ENCODE measurements around the gene MARK3.

MARK3 gene

DNA sequence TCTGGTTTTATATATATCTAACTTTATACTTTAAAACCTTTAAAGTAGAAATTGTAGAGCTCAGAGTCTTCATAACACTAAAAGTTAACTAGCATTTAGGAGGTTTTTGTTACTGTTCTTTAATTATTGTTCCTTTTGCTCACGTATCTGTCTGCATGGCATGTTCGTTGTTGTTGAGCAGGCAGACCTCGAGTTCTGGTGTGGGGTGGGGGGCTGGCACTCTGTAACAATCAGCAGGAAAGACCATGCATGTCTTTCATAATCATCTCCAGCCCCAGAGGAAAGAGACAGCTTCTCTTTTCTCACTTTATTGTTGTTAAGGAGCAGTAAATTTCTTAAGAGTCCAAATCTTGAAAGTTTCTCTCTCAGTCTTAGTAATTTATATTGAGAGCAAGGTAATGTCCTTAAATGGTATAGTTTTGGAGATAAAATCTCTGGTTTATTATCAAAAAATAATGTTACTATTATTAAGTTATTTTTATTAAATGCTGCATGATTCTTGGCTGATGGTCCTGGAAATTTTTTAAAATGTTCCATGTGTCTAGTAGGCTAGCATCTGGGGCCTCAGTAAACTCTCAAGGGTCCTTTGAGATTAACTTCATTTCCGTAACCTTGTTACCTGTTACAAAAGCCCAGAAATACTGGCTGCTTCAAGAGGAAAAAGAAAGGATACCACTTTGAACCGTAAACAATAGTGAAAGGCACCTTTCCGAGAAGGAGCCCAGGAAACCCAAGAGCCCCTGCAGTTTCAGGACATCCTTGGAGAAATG is 107.1 kb downstream of the MARK3 start:
- no peak for DNase-seq

DNA sequence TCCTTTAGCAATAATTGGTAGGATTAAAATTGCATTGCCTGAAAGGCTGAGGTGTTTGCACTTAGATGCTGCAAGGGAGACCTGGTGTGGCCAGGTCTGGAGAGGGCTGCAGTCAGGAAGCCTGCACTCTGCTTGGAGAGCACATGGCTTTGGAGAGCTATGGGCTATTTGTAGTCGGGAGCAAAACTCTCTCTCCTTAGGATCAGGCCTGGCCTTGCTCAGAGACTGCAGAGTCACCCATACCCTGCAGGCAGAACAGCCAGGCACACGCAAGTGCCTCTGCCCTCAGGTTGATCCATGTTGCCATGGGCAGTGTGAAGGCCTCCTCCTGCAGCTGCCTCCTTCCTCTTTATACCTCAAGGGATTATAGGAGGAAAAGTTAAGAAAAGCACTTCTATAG is 110.6 kb downstream of the MARK3 start:
- no peak for DNase-seq

DNA sequence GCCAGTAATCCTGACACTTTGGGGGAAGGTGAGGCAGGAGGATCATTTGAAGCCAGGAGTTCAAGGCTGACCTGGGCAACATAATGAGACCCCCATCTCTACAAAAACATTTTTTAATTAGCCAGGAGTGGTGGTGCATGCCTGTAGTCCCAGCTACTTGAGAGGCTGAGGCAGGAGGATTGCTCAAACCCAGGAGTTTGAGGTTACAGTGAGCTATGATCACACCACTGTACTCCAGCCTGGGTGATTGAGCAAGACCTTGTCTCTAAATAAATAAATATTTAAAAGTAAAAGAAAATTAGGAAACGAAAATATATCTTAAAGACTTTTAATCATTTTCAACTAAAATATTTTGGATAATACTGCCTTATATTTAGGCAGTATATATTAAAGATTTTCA is 111.6 kb downstream of the MARK3 start:
- no peak for DNase-seq

DNA sequence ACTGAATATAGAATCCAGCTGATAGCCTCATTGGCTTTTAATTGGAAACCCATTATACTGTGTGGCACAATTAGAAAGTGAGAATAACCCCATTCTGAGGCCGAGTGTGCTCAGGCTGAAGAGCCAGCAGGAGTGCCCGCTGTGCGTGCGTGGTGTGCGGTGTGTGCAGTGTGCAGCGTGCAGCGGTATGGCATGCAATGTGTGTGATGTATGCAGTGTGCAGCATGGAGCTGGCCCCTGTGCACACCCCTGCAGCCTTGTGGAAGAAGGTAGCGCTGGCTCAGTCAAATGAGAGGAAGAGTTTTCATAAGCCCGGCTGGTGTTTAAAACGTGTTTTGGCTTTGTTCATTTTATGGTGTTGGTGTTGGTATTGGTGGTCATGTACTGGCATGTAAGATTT is 114.5 kb downstream of the MARK3 start:
- no peak for DNase-seq

DNA sequence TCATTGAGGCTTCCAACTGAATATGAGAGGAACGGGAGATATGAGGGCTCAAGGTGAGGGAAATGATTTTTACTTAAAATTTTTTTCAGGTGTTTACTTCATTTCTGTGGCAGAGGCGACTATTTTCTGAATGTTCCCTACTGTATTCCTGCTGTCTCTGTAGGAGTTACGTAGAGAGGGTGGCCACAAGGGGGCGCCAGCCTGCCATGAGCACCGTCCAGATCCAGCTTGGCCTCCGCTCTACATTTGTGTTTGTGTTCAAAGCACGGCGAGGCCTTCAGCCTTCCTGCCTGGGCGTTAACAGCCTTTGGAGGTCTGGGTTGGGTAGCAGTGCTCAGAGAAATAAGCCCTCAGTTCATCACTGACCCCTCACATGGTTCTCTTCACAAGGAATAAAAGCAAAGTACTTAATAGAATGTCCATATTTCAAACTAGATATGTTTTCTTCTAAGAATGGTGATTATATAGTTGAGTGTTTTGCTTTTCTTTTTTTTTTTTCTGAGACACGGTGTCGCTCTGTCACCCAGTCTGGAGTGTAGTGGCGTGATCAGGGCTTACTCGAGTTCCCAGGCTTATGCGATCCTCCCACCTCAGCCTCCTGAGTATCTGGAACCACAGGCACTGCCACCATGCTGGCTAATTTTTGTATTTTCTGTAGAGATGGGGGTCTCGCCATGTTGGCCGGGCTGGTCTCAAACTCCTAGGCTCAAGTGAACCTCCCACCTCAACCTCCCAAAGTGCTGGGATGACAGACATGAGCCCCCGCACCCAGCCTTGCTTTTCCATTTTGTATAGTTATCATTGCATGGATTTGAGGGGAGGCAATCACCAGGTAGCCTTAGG is 115.2 kb downstream of the MARK3 start:
- DNase-seq, result peak; percentile 84

DNA sequence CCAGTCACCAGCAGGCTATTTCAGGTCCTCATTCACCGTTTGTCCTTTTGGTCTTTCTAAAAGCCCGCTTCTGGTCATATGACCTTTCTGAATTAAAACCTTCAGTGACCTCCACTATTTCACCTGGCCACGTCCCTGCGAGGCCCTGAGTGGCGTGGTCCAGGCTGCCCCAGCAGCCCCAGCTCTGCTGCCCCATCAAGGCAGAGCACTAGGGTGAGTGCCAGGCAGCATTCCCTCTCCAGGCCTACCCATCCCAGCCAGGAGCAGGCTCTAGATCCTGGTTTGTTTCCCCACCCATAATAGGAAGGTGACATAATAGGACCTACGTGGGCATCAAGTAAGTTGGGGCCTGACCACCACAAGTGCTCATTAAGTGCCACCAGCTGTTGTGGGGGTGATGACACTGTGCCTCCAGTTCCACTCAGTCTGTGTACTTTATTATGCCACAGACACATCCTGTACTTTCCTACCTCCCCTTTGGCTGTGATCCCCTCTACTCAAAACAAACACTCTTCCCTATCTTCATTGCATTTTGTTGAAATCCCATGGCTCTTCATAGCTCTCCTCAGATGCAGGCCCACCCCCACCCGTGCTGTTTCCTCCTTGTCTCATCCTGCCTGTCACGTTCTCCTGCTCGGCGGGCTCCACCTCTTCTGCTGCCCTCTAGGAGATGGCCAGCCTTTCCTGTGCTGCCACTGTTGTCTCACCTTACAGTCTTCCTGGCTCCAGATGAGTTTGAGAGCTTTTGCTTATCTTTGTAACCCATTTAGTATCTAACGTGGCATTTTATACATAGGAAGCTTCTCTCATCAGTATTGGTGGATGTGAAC is 116.0 kb downstream of the MARK3 start:
- DNase-seq, result no peak

DNA sequence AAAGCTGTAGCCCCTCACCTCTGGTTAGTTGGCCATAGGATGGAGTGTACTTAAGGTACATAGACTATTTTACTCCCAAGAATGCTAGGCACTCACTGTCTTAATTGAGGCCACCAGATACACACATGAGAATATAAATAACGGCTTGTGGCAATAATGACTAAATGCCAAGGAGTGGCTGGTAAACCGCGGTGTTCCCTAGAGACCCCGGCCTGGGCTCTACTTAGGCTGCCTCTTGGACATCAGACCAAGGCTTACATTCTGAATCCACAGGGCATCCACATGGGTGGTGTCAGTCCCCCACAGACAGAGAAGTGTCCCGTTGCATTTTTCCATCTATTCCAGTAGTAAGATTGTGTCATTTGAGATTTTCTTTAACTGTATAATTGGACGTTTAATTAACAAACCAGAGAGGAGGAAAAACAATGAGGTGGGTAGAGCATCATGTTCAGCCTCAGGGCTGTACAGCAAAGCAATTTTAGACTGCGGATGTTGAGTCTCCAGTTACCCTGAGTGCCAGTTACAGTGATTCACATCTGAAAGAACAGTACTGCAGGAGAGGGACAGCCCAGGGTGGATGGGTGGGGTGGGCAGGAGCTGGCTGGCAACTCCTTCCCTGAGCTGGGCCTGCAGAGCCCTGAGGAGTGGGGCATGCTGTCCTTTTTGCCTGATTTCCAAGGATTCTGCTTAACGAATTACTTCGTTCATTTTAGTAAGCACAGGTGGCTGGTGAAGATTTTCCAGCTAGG is 116.9 kb downstream of the MARK3 start:
- DNase-seq, result no peak

DNA sequence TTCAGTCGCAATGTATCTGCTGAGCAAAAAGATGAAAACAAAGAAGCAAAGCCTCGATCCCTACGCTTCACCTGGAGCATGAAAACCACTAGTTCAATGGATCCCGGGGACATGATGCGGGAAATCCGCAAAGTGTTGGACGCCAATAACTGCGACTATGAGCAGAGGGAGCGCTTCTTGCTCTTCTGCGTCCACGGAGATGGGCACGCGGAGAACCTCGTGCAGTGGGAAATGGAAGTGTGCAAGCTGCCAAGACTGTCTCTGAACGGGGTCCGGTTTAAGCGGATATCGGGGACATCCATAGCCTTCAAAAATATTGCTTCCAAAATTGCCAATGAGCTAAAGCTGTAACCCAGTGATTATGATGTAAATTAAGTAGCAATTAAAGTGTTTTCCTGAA is 117.7 kb downstream of the MARK3 start:
- no peak for DNase-seq

DNA sequence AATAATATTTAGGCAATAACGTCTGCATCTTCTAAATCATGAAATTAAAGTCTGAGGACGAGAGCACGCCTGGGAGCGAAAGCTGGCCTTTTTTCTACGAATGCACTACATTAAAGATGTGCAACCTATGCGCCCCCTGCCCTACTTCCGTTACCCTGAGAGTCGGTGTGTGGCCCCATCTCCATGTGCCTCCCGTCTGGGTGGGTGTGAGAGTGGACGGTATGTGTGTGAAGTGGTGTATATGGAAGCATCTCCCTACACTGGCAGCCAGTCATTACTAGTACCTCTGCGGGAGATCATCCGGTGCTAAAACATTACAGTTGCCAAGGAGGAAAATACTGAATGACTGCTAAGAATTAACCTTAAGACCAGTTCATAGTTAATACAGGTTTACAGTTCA is 118.1 kb downstream of the MARK3 start:
- DNase-seq, result no peak

DNA sequence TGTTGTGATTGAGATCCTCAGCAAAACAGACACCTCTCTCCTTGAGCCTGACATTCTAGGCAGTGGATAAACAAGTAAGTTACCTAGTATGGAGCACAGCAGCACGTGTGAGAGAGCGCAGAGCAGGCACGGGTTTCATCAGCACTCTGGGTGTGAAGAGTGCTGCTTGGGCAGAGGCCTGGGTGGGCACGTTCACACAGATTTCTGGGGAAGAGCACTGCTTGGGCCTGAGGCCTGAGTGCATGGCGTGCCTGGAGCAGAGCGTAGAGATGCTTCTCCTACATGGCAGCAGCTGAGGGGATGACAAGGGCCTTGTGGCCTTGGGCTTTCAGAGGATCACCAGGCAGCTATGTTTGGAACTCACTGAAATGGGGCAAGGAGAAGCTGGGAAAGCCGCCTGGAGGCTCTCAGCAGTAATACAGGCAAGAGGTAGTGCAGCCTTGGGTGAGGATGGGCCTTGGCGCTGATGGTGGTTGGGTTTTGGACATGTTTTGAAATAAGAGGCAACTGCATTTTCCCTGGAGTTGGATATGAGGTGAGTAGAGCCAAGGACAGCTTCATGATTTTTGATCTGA is 119.9 kb downstream of the MARK3 start:
- no peak for DNase-seq

DNA sequence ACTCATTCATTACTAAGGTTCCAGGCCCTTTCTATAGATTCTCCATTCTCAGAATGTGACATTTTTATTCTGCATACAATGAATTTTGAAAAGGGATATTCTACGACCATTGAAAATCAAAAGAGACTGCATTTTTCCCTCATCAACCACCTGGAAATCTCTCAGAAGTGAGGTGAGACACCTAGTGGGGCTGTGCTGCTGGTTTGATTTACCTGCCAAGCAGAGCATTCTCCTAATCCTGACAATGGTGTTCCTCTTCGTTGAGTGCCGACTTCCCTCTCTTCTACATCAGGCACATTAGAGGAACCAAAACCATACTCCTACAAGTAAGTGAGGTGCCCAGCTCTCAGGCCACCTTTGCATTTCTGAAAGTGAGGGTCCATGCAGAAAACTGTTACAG is 122.5 kb downstream of the MARK3 start:
- no peak for DNase-seq

DNA sequence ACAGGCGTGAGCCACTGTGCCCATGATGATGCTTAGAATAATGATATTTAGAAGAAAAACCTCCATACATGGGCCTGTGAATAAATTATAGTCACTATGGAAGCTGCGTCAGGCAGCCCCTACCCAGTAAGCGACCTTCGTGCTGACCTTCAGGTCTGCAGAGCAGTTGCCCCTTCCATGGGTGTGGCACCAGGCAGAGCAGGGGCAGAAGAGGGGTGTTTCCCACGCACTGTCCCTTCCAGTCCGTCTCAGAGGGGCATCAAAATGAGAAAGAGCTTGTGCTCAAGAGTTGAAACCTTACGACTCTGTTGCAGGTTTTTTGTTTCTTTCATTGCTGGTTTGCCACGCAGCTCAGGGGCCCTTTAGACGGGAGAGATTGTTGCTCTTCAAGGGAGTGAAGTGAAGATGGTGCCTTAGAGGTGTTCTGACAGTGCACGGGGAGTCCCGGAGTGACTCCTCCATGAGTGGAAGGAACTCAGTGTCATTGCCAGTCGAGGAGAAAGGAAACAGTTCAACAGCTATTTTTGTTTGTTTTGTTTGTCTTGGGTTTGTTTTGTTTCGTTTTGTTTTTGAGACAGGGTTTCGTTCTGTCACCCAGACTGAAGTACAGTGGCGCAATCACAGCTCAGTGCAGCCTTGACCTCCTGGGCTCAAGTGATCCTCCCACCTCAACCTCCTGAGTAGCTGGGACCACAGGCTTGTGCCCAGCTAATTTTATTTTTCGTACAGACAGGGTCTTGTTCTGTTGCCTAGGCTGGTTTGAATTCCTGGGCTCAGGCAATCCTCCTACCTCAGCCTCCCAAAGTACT is 123.5 kb downstream of the MARK3 start:
- DNase-seq, result no peak

DNA sequence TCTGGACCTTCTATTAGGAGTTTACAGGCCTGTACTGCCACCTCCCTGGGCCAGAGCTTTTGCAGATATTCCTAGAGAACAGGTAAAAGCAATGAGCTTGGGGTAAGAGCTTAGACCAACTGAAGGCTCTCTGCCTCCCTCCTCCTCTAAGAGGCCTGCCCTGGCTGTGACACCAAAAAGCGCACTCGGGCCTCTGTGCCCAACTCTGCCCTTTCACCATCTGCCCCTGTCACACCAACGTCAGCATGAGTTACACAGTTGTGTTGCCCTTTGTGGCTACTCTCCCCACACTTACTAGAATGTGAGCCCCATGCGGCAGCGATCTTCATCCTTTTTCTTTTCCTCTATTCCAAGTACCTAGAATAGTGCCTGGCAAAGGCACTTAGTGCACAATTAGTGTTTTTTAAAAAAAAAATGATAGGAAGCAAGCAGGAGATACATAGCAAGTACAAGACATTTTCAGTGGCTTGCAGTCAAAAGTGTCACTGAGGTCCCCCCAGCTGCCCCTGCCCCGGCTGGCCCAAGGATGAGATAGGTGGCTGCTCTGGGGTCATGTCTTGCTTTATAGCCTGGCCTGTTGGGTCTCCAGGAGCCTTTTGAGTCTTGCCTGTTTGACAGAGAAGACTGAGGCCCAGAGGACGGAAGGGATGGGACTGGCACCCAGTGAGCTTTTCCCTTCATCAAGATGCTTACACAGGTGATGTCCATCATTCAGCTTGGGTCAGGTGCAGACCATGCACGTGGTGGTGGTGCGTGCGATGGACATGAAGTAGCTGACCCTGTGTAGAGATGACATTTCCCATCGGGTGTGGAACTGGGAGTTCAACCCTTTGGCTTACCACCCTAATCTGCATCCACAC is 124.9 kb downstream of the MARK3 start:
- no peak for DNase-seq

DNA sequence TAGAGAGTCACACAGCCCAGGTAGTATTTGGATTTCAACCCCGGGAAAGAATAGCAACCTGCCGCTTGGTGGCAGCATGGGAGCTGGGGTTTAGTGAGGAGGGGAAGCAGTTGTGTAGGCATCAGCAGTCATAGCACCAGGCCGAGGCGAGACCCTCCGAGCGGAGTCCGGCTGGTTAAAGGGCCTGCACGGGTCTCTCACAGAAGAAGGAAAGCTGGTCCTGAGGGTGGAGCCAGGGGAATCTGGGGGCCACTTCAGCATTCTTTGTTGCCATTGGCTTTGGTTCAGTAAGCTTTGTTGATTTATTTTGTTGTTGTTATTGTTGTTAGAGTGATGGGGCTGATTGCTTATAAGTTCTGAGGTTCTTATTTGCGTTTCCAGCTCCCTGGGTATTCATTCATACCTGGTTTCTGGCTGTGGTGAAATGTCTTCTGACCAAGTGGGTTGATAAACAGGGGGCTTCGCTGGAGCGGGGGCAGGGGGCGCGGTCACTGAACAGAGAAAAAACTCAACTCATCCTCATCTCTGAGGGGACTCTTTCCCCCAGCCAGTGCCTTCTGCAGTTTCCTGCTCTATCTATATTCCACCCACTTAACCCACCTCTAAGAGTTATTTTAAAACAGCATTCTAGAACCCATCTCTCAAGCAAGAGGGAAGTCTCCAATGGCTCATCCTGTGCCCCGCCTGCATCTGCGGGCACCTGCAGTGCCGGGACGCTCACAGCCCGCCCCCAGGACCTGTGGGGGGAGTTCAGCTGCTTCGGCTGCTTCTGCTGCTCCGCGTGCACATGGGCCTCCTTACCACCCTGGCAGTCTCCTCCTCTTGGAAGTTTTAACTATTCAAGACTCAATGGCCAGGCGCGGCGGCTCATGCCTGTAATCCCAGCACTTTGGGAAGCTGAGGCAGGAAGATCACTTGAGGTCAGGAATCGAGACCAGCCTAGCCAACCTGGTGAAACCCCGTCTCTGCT is 125.8 kb downstream of the MARK3 start:
- DNase-seq, result no peak

DNA sequence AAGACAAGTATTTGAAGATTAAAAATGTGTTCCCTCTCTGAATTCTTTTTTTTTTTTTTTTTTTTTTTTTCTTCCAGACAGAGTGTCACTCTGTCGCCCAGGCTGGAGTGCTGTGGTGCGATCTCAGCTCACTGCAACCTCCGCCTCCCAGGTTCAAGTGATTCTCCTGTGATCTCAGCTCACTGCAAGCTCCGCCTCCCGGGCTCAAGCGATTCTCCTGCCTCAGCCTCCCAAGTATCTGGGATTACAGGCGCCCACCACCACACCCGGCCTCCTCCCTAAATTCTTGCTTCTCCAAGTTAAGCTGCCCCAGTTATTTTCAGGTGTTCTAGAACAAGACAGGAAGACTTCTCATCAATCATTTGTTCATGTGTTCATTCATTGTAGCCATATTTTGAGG is 127.0 kb downstream of the MARK3 start:
- DNase-seq, result peak; percentile 59

DNA sequence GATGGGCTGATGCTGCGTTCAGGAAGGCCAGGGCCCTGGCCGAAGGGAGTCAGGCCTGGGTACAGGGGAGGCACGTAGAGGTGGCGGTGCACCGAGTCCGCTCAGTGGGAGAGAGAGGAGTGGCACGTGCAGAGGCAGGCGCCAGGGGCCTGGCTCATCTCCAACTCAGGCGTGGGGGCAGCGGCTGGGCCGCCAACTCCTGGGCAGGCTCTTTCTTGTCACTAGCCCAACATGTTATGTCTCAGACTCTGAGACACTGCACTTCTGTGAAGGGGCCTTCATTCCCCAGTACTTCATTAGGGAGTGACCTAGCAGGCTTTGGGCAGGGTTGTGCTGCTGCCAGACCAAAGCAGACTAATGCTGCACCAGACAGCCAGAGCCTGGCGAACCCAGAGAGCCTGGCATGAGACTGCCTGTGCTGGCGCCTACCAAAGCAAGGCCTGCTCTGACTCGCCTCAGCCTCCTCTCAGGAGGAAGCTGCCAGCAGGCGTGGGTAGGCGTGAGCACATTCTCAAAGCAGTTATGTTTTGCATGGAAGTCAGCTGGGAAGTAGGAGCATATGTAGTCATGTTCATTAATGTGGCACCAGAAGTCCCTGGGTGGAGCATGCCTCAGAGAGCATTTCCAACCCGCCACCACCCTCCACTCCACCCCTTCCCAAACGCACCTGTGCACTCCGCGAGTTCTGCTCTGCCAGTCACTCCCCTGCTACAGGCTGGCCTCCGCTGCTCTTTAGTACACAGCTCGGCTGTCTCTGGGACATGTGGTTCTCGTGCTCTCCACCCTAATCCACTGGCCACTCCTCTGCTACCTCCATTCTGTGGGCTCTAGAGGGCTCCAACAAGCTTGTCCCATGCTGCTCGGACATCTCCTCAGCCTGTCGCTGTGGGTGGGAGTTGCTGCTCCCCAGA is 127.7 kb downstream of the MARK3 start:
- DNase-seq, result peak; percentile 100

DNA sequence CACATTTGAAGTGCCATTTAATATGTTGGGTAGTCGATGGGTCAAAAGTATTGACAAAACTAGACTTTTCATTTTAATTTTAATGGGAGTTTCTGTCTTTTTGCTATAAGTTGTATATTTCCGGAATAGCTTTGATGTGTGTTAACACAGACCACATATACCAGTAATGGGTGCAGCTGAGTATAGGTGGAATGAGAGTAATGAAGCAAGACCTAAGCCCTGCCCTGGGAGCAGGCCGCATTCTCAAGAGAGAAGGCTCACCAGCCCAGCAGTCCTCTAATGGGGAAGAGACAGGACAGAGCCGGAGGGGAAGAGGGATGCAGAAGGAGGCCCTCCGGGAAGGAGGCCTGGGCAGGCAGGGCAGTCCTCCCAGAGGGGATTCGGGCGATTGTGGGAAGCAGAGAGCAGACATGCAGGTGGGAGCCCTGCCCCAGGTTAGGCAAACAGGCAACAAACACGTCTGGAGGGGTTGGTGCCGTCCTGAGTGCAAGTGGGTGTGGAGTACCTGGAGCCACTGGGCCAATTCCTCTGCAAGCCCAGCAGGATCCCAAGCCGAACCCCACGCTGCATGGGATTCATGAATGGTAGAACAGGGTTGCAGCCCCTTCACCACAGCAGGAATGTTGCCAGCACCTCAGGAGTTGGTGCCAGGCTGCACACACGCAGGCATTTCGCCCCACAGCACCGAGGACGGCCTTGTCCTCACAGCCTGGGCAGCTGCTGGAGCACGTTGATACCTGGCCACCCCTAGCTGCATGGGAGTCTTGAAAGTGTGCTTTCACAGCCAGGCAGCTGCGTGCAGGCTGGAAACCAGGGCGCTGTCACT is 129.6 kb downstream of the MARK3 start:
- no peak for DNase-seq

Data from NCI-H2171 treated with DMSO at 0.1 percent for 48 hours (cell line).